ENCODE measurements around the gene CCL4L2. TPM values are rescaled to one million over a fixed set of nuclear protein-coding genes. Genes with fewer than 3 reads are reported as not detected.
"Not testable (repeated sequence)": the region's sequence is repeated elsewhere in the genome, so short reads cannot be mapped to it uniquely, and the experiment has no call there.

CCL4L2 gene
- total RNA-seq, 1 donor from 2014 or later: not detected

GRCh38 chr17:36193216-36193775 is 17.6 kb upstream of the CCL4L2 start:
- no peak for DNase-seq (ENCODE audit: low read depth)
- FAIRE-seq: no peak
- no peak for TF ChIP-seq CTCF (IDR thresholded peaks at IDR 0.05; ENCODE audit: insufficient read depth, low read length, severe bottlenecking)
- H3K36me3 ChIP-seq (ENCODE audit: control insufficient read depth, insufficient read depth, low read length): no peaks in the 10 kb centered on the region
- no peaks in the 10 kb centered on the region for H3K27me3 ChIP-seq (ENCODE audit: control insufficient read depth, insufficient read depth, low read length)
- no peak overlapping the region for H3K4me3 ChIP-seq (ENCODE audit: low read depth, low read length)

DNA sequence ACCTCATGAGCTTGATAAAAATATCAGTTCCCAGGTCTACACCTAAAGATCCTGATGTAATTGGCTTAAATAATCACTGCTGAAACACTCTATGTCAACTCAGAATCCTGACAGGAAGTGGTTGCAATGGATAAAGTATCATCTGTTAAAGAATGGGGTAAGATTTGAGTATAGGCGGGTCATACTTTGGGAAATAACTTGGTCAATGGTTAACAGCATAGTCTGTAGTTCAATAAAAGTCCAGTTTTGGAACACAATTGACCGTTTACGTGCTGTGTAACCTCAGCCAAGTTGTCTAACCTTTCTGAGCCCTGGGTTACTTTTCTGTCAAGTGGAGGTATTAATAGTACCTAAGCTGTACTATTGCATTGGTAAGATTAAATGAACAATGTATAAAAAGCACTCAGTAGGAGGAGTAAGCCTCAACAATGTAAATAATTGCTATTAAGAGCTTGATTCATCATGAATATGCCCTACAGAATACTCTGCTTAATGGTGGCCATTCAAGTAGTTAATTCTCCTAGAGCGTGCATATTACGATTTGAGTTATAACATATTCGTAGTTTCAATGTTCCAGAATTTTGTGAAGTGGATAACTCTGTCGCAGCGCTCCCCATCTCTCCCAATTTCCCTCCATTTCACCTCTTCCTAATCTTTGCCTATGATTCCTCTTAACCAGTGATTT is 16.6 kb upstream of the CCL4L2 start:
- H3K27me3 ChIP-seq (ENCODE audit: control insufficient read depth, insufficient read depth, low read length); DNase-seq (ENCODE audit: low read depth); H3K36me3 ChIP-seq (ENCODE audit: control insufficient read depth, insufficient read depth, low read length); H3K4me3 ChIP-seq (ENCODE audit: low read depth, low read length); FAIRE-seq: not testable (repeated sequence)

GRCh38 chr17:36194832-36195433 is 15.9 kb upstream of the CCL4L2 start:
- DNase-seq (ENCODE audit: low read depth); H3K36me3 ChIP-seq (ENCODE audit: control insufficient read depth, insufficient read depth, low read length); H3K4me3 ChIP-seq (ENCODE audit: low read depth, low read length); FAIRE-seq; H3K27me3 ChIP-seq (ENCODE audit: control insufficient read depth, insufficient read depth, low read length): not testable (repeated sequence)

- H3K4me3 ChIP-seq (ENCODE audit: low read depth, low read length): no peak overlapping the region
- no peak for FAIRE-seq
- no peak for TF ChIP-seq CTCF (IDR thresholded peaks at IDR 0.05; ENCODE audit: insufficient read depth, low read length, severe bottlenecking)
- no peaks in the 10 kb centered on the region for H3K36me3 ChIP-seq (ENCODE audit: control insufficient read depth, insufficient read depth, low read length)
- H3K27me3 ChIP-seq (ENCODE audit: control insufficient read depth, insufficient read depth, low read length): no peaks in the 10 kb centered on the region
- DNase-seq (ENCODE audit: low read depth): no peak
Observed at GRCh38 chr17:36195434-36196130, 15.3 kb upstream of the CCL4L2 start.

- TF ChIP-seq CTCF (IDR thresholded peaks at IDR 0.05; ENCODE audit: insufficient read depth, low read length, severe bottlenecking): no peak
- no peak for FAIRE-seq
- H3K36me3 ChIP-seq (ENCODE audit: control insufficient read depth, insufficient read depth, low read length): no peaks in the 10 kb centered on the region
Observed at GRCh38 chr17:36196131-36196486, 14.8 kb upstream of the CCL4L2 start.

GRCh38 chr17:36197387-36197703 is 13.5 kb upstream of the CCL4L2 start:
- no peaks in the 10 kb centered on the region for H3K27me3 ChIP-seq (ENCODE audit: control insufficient read depth, insufficient read depth, low read length)
- TF ChIP-seq CTCF (IDR thresholded peaks at IDR 0.05; ENCODE audit: insufficient read depth, low read length, severe bottlenecking): no peak
- DNase-seq (ENCODE audit: low read depth) (no peak), FAIRE-seq (no peak)
- no peaks in the 10 kb centered on the region for H3K36me3 ChIP-seq (ENCODE audit: control insufficient read depth, insufficient read depth, low read length)
- no peak overlapping the region for H3K4me3 ChIP-seq (ENCODE audit: low read depth, low read length)

More at GRCh38 chr17:36196131-36196486, 14.8 kb upstream of the CCL4L2 start:
- Histone ChIP-seq H3K4me3 (ENCODE audit: low read depth, low read length) (no peak overlapping the region), H3K27me3 (ENCODE audit: control insufficient read depth, insufficient read depth, low read length) (no peaks in the 10 kb centered on the region)
- DNase-seq (ENCODE audit: low read depth): no peak

Measured in bronchial epithelial cell (primary cell).